ENCODE results near the gene LUZP2. TPM values are rescaled to one million over a fixed set of nuclear protein-coding genes. Genes with fewer than 3 reads are reported as not detected.

Gene LUZP2
- polyA plus RNA-seq, 1 donor from 2014 or later: 15.5 TPM

DNA sequence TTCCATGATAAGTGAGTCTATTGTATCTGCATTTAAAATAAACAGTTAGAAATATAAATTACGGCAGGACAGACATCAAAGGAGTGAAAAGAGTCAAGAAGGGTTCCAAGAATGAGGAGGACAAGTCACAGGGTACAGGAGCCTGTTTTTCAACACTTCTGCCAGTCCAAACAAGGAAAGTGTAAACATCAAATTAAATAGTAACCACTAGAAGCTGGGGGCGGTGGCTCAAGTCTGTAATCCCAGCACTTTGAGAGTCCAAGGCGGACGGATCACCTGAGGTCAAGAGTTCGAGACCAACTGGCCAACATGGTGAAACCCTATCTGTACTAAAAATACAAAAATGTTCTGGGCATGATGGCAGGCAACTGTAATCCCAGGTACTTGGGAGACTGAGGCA, 219.6 kb downstream of the LUZP2 start:
- H3K79me2 ChIP-seq (replicated peaks; ENCODE audit: insufficient read depth, low read length): no peaks in the 10 kb centered on the region
- no peak overlapping the region for H3K9ac ChIP-seq (ENCODE audit: low read length)
- no peaks in the 10 kb centered on the region for H3K9me2 ChIP-seq (ENCODE audit: insufficient read depth, low read length)
- H3K4me2 ChIP-seq (ENCODE audit: low read length): no peak overlapping the region
- H3K9me3 ChIP-seq (ENCODE audit: low read length): no peaks in the 10 kb centered on the region
- H3K27me3 ChIP-seq (ENCODE audit: insufficient read depth, low read depth, low read length): no peaks in the 10 kb centered on the region
- H4K20me1 ChIP-seq (ENCODE audit: insufficient read depth): no peaks in the 10 kb centered on the region
- H3K4me3 ChIP-seq (ENCODE audit: low read length): no peak overlapping the region
- no peaks in the 10 kb centered on the region for H3K36me3 ChIP-seq (ENCODE audit: insufficient read depth, low read length)
- no peak overlapping the region for H2AFZ ChIP-seq (ENCODE audit: low read depth, low read length)
- no peaks in the 10 kb centered on the region for H3F3A ChIP-seq (ENCODE audit: insufficient read depth, low read length, poor library complexity, severe bottlenecking)
- no peak overlapping the region for H3K27ac ChIP-seq (ENCODE audit: low read length)
- TF ChIP-seq MXI1 (conservative IDR thresholded peaks at IDR 0.05; ENCODE audit: poor library complexity, severe bottlenecking) (no peak), EP300 (conservative IDR thresholded peaks at IDR 0.05; ENCODE audit: poor library complexity, severe bottlenecking) (no peak), POLR2AphosphoS5 (IDR thresholded peaks at IDR 0.05) (no peak), SMC3 (conservative IDR thresholded peaks at IDR 0.05; ENCODE audit: poor library complexity) (no peak), RAD21 (conservative IDR thresholded peaks at IDR 0.05) (no peak), EZH2 (IDR thresholded peaks at IDR 0.05; ENCODE audit: borderline replicate concordance, insufficient read depth, low read length, poor library complexity, severe bottlenecking) (no peak), TAF1 (IDR thresholded peaks at IDR 0.05; ENCODE audit: low read depth) (no peak)
- TF ChIP-seq, protein P1, sequence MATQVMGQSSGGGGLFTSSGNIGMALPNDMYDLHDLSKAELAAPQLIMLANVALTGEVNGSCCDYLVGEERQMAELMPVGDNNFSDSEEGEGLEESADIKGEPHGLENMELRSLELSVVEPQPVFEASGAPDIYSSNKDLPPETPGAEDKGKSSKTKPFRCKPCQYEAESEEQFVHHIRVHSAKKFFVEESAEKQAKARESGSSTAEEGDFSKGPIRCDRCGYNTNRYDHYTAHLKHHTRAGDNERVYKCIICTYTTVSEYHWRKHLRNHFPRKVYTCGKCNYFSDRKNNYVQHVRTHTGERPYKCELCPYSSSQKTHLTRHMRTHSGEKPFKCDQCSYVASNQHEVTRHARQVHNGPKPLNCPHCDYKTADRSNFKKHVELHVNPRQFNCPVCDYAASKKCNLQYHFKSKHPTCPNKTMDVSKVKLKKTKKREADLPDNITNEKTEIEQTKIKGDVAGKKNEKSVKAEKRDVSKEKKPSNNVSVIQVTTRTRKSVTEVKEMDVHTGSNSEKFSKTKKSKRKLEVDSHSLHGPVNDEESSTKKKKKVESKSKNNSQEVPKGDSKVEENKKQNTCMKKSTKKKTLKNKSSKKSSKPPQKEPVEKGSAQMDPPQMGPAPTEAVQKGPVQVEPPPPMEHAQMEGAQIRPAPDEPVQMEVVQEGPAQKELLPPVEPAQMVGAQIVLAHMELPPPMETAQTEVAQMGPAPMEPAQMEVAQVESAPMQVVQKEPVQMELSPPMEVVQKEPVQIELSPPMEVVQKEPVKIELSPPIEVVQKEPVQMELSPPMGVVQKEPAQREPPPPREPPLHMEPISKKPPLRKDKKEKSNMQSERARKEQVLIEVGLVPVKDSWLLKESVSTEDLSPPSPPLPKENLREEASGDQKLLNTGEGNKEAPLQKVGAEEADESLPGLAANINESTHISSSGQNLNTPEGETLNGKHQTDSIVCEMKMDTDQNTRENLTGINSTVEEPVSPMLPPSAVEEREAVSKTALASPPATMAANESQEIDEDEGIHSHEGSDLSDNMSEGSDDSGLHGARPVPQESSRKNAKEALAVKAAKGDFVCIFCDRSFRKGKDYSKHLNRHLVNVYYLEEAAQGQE (IDR thresholded peaks at IDR 0.05; ENCODE audit: borderline replicate concordance): no peak
- TF ChIP-seq, protein P2, sequence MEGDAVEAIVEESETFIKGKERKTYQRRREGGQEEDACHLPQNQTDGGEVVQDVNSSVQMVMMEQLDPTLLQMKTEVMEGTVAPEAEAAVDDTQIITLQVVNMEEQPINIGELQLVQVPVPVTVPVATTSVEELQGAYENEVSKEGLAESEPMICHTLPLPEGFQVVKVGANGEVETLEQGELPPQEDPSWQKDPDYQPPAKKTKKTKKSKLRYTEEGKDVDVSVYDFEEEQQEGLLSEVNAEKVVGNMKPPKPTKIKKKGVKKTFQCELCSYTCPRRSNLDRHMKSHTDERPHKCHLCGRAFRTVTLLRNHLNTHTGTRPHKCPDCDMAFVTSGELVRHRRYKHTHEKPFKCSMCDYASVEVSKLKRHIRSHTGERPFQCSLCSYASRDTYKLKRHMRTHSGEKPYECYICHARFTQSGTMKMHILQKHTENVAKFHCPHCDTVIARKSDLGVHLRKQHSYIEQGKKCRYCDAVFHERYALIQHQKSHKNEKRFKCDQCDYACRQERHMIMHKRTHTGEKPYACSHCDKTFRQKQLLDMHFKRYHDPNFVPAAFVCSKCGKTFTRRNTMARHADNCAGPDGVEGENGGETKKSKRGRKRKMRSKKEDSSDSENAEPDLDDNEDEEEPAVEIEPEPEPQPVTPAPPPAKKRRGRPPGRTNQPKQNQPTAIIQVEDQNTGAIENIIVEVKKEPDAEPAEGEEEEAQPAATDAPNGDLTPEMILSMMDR (IDR thresholded peaks at IDR 0.05; ENCODE audit: poor library complexity, severe bottlenecking): no peak

DNA sequence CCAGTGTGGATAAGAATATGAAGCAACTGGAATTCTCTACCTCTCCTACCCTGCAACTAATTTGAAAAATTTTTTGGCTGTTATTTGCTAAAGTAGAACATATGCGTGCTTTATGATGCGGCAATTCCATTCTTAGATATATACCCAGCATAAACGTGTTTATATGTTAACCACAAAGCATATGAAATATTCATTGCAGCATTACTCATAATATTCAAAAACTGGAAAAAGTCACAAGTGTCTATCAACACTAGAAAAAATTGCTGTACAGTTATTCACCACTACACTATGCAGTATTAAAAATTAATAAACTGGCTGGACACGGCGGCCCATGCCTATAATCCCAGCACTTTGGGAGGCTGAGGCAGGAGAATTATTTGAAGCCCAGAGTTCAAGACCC, 226.4 kb downstream of the LUZP2 start:
- TF ChIP-seq, protein P2 (IDR thresholded peaks at IDR 0.05; ENCODE audit: poor library complexity, severe bottlenecking): no peak
- TF ChIP-seq, protein P1 (IDR thresholded peaks at IDR 0.05; ENCODE audit: borderline replicate concordance): no peak
- TF ChIP-seq POLR2AphosphoS5 (IDR thresholded peaks at IDR 0.05) (no peak), EZH2 (IDR thresholded peaks at IDR 0.05; ENCODE audit: borderline replicate concordance, insufficient read depth, low read length, poor library complexity, severe bottlenecking) (no peak), EP300 (conservative IDR thresholded peaks at IDR 0.05; ENCODE audit: poor library complexity, severe bottlenecking) (no peak), RAD21 (conservative IDR thresholded peaks at IDR 0.05) (no peak), MXI1 (conservative IDR thresholded peaks at IDR 0.05; ENCODE audit: poor library complexity, severe bottlenecking) (no peak), SMC3 (conservative IDR thresholded peaks at IDR 0.05; ENCODE audit: poor library complexity) (no peak), TAF1 (IDR thresholded peaks at IDR 0.05; ENCODE audit: low read depth) (no peak)
- no peak overlapping the region for H3K27ac ChIP-seq (ENCODE audit: low read length)
- no peaks in the 10 kb centered on the region for H4K20me1 ChIP-seq (ENCODE audit: insufficient read depth)

More for the DNA sequence above, 226.4 kb downstream of the LUZP2 start:
- H3K4me2 ChIP-seq (ENCODE audit: low read length): no peak overlapping the region
- H3K9me3 ChIP-seq (ENCODE audit: low read length): no peaks in the 10 kb centered on the region
- H3K9ac ChIP-seq (ENCODE audit: low read length): no peak overlapping the region
- no peaks in the 10 kb centered on the region for H3K79me2 ChIP-seq (replicated peaks; ENCODE audit: insufficient read depth, low read length)
- H3K9me2 ChIP-seq (ENCODE audit: insufficient read depth, low read length): no peaks in the 10 kb centered on the region
- no peak overlapping the region for H3K4me3 ChIP-seq (ENCODE audit: low read length)
- no peak overlapping the region for H2AFZ ChIP-seq (ENCODE audit: low read depth, low read length)
- H3K27me3 ChIP-seq (ENCODE audit: insufficient read depth, low read depth, low read length): no peaks in the 10 kb centered on the region
- H3K36me3 ChIP-seq (ENCODE audit: insufficient read depth, low read length): no peaks in the 10 kb centered on the region
- H3F3A ChIP-seq (ENCODE audit: insufficient read depth, low read length, poor library complexity, severe bottlenecking): no peaks in the 10 kb centered on the region

All from neural cell (in vitro differentiated cells).